Uterus (tissue), 2 donors: Measurements from ENCODE around the gene SOSTDC1.

ENCODE experiments used
- POLR2A ChIP-seq, 2 donors: fragments of 450-650 bp; IDR thresholded peaks; one replicate each; pipeline ENCODE4 v1.6.1; 2016; ENCODE audit warnings: antibody characterized with exemption in 2 of 2, mild to moderate bottlenecking in 1 of 2, moderate library complexity in 1 of 2
- TF ChIP-seq, protein P1 (sequence below), 4 experiments: fragments of 200-600 bp in 2 of 4; fragments of 450-650 bp in 2 of 4; sonication (generic) in 2 of 4; IDR thresholded peaks; one replicate each; pipeline ENCODE4 v1.5.1; 2016 to 2019; ENCODE audit warnings: antibody characterized with exemption in 4 of 4, mild to moderate bottlenecking in 2 of 4, moderate library complexity in 1 of 4

DNA sequence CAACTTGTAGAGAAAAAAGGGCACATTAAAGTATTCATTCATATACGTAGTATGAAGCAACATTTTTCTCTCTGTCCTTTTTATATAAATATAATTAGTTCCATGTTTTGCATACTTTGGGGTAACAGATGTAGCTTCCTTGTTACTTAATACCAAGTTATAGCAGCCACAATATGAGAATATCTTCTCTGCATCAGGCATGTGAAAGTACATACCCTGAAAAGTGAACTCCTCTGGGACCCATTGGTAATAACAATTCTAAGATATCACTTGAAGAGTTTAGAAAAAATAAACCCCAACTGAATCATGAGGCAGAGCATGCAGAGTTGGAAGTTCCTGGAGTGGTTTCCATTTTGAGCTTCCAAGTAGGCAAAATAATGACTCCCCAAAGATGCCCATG lies 41.8 kb downstream of the SOSTDC1 start:
- TF ChIP-seq, protein P1, sequence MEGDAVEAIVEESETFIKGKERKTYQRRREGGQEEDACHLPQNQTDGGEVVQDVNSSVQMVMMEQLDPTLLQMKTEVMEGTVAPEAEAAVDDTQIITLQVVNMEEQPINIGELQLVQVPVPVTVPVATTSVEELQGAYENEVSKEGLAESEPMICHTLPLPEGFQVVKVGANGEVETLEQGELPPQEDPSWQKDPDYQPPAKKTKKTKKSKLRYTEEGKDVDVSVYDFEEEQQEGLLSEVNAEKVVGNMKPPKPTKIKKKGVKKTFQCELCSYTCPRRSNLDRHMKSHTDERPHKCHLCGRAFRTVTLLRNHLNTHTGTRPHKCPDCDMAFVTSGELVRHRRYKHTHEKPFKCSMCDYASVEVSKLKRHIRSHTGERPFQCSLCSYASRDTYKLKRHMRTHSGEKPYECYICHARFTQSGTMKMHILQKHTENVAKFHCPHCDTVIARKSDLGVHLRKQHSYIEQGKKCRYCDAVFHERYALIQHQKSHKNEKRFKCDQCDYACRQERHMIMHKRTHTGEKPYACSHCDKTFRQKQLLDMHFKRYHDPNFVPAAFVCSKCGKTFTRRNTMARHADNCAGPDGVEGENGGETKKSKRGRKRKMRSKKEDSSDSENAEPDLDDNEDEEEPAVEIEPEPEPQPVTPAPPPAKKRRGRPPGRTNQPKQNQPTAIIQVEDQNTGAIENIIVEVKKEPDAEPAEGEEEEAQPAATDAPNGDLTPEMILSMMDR (IDR thresholded peaks at IDR 0.05), result no peak
- TF ChIP-seq POLR2A (IDR thresholded peaks at IDR 0.05), result no peak
